VCaP (cell line): ENCODE measurements around the gene TRA2B.

ENCODE experiments used
- H3K27ac ChIP-seq: fragments of 450-650 bp; 2 replicates; pipeline ENCODE4 v1.5.1; 2017
- CTCF ChIP-seq: fragments of 450-650 bp; conservative IDR thresholded peaks from 2 replicates; pipeline ENCODE4 v1.5.1; 2017; ENCODE audit warnings: mild to moderate bottlenecking, moderate library complexity

Gene TRA2B

GRCh38 chr3:185978516-185978915 is 40.7 kb upstream of the TRA2B start:
- no peak for TF ChIP-seq CTCF
- H3K27ac ChIP-seq, result no peak overlapping the region

- no peak overlapping the region for H3K27ac ChIP-seq
- peak; percentile 4 for TF ChIP-seq CTCF
These were observed 39.8 kb upstream of the TRA2B start for GRCh38 chr3:185977679-185978040.

GRCh38 chr3:185976977-185977678 is 39.3 kb upstream of the TRA2B start:
- TF ChIP-seq CTCF, result peak; percentile 93
- H3K27ac ChIP-seq, result no peak overlapping the region

- no peak overlapping the region for H3K27ac ChIP-seq
- TF ChIP-seq CTCF, result no peak
These were observed 38.3 kb upstream of the TRA2B start for GRCh38 chr3:185976100-185976499.

- no peak overlapping the region for H3K27ac ChIP-seq
- TF ChIP-seq CTCF, result no peak
These were observed 33.8 kb upstream of the TRA2B start for GRCh38 chr3:185971579-185971978.

GRCh38 chr3:185968168-185968567 is 30.4 kb upstream of the TRA2B start:
- H3K27ac ChIP-seq, result no peak overlapping the region
- no peak for TF ChIP-seq CTCF

- no peak overlapping the region for H3K27ac ChIP-seq
- no peak for TF ChIP-seq CTCF
These were observed 28.8 kb upstream of the TRA2B start for GRCh38 chr3:185966655-185967054.
